ENCODE measurements around the gene MAP3K6.
"Not testable (repeated sequence)": the region's sequence is repeated elsewhere in the genome, so short reads cannot be mapped to it uniquely, and the experiment has no call there.

The MAP3K6 gene

DNA sequence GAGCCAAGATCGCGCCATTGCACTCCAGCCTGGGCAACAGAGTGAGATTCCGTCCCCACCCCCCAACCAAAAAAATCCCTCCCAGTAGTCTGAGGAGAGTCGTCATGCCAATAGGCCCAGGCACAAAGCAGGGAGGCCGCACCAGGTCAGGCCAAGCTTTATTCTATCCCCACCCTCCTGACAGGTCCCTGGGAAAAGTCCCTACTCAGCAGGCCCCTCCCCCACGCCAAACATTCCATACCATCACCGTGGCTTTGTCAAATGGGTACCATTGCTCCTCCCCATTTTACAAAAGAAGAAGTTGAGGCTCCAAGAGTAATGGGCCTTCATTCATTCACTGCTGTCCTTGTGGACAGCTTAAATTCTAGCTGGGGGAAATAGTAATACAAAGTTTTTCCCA, 31.0 kb upstream of the MAP3K6 start:
- DNase-seq (ENCODE audit: low read depth) = no peak

DNA sequence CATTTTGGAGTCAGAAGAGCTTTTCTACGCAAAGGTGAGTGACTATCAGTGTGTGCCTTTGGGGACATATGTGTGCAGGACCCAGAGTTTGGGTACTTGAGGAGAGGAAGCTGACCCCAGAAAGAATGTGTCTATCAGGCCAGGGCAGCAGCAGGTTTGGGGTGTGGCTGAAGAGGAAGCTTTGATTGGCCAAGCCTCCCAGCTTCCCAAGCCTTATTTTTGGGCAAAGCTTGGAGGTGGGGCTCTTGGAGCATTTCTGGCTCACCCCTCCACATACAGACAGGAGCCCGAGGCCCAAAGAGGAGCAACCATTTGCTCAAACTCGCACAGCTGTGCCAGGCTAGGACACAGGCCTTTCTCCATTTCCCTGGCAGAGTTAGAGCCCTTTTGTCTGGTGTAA, 30.3 kb upstream of the MAP3K6 start:
- no peak for DNase-seq (ENCODE audit: low read depth)

DNA sequence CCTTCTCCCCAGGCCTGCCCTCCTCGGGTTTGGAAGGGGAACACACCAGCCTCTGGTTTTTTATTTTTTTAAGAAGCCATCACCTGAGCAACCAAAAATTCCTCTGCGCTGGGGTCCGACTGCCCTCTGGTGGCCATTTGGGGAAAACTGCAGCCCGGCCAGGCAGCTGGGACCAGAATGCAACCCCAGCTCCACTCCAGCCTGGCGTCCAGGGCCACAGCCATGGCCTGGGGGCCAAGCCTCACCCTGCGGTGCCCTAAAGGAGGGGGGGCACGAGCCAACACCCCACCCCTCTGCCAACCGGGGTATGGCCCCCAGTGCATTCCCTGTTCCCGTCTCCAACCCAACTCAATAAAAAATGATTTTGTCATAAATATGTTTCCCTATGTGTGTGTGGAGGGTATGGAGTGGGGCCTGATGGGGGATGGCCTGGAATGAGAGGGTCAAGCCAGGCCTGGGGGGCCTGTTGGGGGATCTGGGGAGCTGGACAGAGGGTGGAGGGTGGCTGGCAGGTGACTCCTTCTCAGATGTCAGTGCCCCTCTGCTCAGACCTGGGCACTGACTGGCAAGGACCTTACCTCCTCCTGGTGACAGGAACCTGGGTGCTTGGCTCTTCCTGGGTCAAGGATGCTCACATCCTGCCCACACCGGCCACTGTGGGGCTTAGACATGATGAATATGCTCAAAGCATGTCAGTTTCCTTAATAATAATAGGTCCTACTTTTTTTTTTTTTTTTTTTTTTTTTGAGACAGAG, 28.9 kb upstream of the MAP3K6 start:
- peak; percentile 70 for DNase-seq (ENCODE audit: low read depth)

DNA sequence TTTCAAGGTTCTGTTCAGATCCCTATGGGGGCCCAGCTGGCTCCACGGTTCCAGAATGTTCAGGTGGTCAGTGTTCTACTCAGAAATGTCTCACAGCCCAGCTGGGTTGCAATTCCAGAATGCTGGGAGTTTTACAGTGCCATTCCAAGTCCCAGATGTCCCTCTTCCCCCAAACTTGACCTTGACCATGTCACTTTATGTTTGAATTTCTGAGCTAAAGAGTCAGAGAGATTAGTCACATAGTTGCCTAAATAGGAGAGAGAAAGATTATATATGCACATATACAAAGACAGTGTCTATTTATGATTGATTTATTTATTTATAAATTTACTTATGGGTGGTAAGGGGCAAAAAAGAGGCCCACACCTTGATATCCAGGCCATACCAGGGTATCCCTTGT, 28.2 kb upstream of the MAP3K6 start:
- no peak for DNase-seq (ENCODE audit: low read depth)

DNA sequence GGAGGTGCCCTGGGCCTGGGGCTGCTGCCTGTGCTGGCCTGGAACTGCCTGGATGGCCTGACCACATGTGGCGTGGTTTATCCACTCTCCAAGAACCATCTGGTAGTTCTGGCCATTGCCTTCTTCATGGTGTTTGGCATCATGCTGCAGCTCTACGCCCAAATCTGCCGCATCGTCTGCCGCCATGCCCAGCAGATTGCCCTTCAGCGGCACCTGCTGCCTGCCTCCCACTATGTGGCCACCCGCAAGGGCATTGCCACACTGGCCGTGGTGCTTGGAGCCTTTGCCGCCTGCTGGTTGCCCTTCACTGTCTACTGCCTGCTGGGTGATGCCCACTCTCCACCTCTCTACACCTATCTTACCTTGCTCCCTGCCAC, 27.5 kb upstream of the MAP3K6 start:
- no peak for DNase-seq (ENCODE audit: low read depth)

DNA sequence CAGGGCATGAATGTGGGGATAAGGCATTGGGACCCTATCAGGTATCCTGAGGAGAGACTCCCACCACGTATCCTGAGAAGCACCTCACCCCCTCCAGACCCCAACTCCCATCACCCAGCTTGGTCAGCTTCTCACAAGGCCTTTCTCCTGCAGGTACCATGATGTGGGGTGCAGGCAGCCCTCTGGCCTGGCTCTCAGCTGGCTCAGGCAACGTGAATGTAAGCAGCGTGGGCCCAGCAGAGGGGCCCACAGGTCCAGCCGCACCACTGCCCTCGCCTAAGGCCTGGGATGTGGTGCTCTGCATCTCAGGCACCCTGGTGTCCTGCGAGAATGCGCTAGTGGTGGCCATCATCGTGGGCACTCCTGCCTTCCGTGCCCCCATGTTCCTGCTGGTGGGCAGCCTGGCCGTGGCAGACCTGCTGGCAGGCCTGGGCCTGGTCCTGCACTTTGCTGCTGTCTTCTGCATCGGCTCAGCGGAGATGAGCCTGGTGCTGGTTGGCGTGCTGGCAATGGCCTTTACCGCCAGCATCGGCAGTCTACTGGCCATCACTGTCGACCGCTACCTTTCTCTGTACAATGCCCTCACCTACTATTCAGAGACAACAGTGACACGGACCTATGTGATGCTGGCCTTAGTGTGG, 27.0 kb upstream of the MAP3K6 start:
- no peak for DNase-seq (ENCODE audit: low read depth)

DNA sequence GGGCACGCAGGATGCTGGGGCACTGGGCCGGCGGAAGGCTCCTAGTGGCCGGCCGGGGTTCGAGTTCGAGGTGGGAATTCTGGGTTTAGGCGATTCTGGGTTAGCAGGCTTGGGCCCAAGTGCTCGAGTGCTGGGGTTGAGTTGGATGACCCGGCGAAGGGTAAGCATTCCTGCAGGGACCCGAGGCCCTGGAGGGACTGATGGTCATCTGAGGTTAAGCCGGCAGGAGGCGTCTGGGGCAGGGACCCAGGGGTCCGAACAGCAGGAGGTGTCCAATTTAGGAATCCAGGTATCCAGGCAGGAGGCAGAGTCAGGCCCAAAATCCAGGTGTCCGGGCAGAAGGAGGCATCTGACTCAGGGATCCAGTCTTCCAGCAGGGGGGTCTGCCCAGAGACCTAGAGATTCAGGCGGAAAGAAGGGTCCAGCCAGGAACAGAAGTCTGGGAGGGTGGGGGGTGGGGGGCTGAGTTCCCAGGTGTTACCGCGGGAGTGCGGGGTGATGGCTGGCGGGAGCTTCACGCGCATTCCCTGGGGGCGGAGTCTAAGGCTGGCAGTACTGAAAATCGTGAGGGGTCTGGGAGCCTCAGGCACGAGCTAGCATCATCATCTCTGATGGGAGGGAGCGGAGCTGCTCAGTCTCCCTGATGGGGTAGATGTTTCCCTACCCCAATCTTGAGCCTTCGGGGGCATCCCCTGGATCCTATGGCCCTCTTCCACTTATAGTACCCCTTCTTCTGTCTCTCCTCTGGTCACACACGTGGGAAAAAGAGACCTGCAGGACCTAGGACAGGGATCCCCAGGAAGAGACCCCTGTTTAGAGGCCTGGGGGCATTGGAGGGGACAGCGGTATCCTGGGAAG, 26.2 kb upstream of the MAP3K6 start:
- no peak for DNase-seq (ENCODE audit: low read depth)

DNA sequence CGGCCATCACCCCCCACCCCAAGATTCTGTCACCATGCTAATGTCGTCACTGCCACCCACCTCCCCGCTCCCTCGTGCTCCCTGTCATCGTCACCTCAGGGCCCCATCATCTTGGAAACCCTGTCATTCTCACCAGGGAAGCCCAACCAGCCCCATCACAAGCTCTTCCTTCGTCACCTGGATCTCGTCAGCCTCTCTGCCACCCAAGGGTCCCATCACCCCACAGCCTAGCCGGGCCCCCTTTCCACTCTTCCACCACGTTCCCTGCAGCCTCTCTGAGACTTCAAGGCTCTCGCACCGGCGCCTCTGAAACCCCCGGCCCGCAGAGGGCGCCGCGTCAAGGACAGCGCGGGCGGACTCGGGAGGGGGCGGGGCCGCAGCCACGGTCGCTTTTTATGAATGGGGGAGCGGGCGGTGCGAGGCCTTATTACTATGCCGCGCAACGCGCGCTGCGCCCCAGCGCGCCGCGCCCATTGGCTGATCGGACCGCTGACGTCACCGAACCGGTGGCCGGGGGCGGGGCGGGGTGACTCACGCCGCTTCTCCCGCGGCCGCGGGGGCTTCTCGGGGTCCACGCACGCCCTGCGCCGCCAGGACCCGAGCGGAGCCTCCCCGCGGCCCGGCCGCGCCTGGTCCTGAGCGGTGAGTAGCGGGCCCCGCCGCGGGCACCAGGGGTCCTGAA, 25.5 kb upstream of the MAP3K6 start, which contains the start of gene GPR3:
Gene GPR3, plus strand, starts transcription at position 527 of the 682 bp plus-strand sequence. CDS start 1,177 bp downstream, outside the sequence.
- peak; percentile 92 for DNase-seq (ENCODE audit: low read depth)

DNA sequence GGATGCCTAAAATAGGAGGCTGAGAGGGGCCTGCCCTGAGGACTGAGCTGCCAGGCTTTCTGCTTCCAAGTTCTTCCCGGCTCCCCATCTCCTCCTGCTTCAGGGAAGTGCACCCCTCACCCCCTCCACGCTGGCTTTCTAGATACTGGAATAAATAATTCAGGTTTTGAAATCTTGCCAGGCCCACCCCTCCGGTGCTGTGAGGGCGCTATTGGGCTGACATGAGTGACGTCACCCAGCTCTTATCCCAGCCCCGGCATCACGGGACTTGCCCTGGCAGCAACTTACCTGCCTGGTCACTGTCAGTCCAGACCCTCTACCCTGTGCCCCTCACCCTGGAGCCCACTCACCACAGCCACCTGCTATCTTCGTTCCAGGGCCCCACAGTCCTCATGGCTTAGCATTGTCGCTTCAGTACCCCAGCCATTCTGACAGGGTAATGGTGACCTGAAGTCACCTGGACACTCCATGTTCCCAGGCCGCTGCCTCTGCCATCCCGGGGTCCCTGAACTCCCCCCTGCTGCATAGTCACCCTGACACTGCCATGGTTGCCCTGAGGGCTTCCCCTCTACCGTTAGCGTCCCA, 24.8 kb upstream of the MAP3K6 start:
- DNase-seq (ENCODE audit: low read depth) = no peak

DNA sequence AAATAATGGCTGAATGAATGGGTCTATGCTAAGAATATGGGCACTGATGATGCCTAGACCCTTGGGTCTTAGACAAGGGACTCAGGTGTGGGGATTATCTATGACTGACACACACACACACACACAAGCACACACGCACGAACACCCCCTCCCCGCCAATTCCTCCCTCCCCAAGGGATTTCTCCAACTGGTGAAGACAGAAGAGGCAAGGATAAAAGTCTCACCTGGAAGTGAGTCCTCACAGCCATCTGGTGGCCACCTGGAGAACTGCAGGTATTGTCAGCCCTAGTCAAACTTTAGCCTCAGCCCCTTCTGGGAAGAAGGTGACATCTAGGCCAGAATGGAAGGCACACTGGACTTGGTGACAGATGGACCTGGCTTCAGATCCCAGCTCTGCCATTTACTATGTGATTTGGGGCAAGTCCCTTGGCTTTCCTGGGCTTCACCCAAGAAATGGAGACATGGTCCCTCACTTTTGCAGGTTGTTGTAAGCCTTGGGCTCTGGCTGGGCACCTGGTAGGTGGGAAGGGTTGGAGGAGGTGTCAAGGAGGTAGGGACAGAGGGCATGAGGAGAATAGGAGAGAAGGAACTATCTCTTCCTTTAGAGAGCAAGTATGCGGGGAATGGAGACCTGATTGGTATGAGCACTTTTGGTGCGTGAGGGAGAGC, 21.7 kb upstream of the MAP3K6 start:
- DNase-seq (ENCODE audit: low read depth) = peak; percentile 67

DNA sequence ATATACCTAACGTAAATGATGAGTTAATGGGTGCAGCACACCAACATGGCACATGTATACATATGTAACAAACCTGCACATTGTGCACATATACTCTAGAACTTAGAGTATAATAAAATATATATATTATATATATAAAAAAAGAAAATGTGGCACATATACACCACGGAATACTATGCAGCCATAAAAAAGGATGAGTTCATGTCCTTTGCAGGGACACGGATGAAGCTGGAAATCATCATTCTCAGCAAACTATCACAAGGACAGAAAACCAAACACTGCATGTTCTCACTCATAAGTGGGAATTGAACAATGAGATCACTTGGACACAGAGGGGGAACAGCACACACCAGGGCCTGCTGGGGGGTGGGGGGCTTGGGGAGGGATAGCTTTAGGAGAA, 18.0 kb upstream of the MAP3K6 start:
- DNase-seq (ENCODE audit: low read depth) = not testable (repeated sequence)

DNA sequence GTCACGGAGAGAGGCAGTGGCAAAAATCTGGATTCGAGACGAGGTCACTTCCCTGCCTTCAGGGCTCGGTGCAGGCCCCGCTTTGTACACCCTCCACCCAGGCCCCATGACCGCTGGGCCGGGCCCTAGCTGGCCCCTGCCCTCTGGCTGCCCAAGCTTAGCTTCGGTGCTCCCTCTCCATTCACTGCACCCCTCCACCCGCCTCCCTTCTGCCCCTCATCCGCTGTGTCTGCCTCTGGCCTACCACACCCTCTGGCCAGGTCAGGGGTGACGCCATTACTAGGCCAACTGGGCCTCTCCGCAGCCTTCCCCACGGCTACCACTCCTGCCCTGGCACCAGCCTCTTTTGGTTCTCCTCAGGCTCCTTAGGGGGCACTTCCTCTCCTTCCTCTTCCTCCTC, 16.9 kb upstream of the MAP3K6 start:
- DNase-seq (ENCODE audit: low read depth) = no peak

DNA sequence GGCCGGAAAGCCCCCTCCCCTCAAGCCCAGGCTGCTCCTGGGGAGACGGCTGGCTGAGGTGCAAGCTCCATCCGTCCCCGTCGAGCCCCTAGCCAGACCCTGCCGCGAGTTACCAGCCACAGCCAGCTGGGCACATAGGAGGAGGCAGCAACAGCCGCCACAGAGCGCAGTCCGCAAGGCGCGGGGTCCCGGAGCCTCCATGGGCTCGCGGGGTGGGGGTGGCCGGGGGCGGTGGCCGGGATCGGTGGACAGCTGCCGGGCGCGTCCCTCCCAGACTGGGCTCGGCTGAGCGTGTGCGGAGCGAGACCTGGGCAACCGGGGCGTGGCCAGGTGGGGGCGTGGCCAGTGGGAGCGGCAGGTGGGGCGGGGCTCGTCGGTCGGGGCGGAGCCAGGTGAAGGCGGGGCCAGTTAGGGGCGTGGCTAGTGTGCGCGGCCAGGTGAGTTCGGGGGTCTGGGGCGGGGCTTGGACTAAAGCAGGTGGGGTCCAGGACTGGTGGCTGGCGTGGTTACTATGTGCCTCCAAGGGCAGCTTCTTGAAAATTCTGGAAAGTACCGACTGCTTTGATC, 16.4 kb upstream of the MAP3K6 start, which contains the start of gene CD164L2:
Gene CD164L2, minus strand, starts transcription at position 295 of the 567 bp plus-strand sequence. Its CDS starts 94 bp downstream, at position 201.
- peak; percentile 40 for DNase-seq (ENCODE audit: low read depth)

DNA sequence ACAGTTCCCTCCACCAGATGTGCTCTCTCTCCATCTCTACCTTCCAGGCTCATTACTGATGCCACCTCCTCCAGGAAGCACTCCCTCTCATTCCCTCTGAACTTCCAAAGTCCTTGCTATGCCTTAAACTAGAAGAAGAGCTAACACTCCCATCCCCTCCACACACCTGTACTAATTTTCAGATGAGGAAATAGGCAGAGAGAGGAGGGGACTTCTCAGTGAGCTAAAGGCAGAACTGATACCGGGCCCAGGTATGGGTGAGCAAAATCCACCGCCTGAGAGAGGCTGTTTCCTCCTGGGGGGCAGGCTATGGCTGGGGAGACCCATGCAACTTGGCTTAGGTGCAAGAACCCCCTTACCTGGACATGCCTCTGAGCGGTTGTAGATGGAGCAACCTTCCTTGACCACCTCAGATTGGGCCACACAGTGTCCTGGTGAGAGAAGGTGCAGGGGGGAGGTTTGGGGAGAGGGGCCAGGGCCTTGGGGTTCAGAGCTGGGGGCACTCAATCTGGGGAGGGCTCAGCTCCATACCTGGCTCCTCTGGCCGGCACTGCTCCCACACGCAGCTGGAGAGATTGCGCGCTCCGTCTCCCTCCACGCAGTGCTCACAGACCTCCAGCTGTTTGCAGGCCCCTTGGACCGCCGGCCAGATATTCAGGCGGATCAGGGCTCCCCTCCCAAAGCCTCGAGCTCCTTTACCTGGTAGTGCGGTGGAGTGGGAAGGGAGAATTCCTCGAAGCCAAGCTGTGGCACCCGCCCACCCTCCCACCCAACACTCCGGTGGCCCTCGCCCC, 15.4 kb upstream of the MAP3K6 start:
- DNase-seq (ENCODE audit: low read depth) = no peak

DNA sequence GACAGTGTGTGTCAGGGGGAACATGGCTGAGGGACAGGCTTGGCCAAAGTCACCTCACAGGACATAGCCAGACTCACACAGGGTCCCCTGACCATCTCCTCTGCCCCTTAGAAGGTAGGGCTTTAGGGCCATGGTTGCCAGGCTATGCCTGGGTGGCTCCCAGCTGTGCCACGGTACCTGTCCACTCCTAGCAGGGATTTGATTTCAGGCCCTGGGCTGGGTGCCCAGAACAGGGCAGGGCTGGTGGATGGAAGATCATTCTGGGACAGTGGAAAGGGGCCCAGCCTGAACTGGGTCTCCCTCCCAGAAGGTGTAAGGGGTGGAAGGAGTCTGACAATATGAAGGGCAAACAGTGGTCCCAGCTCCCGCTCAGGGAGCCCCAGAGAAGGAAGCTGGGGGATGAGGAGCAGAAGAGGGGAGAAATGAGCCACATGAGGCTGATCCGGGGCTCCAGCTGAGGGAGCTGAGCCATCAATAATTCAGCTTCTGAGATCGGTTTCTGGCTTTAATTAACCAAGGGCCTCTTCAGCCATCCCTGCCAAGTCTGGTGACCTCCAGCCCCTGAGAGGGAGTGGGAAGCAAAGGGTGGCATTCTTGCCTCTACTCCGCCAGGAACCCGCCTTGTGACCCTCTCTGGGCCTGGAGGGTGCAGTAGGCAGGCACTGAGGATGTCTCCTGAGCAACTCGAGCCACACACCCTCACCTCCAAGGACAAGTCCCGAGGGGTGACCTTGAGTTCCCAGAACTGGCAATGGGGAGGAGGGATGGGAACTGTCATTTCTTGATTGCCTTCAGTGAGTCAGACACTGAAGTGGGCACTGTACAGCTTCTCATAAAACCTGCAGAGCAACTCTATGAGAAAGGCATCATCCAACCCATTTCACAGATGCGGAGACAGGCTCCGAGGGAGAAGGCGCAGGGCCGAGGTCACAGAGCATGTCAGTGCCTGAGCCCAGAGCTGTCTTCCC, 14.3 kb upstream of the MAP3K6 start:
- DNase-seq (ENCODE audit: low read depth) = no peak

DNA sequence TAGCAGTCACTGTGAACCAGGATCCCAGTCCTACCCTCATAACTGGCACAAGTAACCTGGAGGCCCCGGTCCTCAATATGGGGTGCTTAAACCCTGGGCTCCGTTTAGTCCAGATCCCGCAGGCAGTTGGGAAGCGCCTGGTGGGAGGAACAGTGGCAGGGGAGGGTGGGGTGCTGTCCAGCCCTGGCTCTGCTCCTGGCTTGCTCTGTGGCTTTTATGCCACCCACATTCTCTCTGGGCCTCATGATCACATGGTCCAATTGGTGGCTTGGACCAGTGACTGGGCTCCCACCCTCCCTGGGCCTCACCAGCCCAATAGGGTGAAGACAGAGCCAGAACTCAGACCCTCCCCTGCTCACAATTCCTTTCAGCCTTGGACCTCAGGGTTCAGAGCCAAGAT, 13.5 kb upstream of the MAP3K6 start:
- no peak for DNase-seq (ENCODE audit: low read depth)

DNA sequence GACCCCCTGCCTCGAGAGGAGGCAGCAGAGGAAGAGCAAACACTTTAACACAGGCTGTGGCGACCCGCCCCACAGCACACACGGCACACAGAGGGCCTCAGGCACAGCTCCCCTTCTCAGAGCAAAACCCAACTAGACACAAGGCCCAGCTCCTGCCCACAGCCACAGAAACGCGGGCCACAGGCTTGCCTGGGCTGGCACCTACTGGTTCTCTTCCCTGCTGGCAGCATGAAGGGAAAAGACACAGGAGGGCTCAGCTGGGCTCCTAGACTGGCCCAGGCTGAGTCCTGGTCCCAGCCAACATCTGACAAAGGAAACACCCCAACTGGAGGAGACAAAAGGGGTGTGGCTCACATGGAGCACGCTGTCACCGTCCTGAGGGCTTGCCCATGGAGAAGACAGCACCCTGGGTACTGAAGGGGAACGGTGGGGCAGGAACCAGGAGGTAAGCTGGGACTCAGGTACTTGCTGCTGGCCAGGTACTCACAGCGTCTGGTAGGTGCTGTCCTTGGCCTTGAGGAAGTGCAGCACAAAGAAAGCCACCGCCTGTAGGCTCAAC, 12.9 kb upstream of the MAP3K6 start:
- DNase-seq (ENCODE audit: low read depth) = no peak

DNA sequence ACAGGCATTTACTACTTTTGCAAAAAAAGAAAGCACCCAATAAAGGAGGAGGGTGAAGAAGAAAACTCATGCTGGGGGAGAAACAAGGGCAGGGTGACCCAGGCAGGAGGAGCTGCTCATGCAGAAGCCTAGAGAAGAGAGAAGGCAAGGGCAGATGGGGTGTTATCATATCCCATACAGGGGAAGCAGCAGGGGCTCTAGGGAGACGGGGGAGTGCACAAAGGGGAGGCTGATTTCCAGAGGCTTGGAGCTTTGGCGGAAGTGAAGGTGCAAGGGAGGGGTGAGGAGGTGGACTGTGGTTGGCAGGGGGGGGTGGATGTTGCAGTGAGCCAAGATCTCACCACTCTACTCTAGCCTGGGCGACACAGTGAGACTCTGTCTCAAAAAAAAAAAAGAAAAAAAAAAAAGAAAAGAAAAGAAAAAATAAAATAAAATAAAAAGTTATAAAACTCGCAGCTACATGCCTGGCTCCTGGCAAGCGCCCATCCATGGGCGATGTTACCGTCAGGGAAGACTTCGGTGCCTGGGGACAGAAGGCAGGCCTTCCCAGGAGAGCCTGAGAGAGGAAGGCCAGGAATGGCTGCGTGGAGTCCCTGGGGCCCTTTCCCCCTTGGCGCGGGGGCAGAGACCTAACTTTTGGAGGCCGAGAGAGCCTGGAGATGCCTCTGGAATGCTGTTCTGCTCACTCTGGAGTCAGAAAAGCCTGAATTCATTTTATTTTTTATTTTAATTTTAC, 11.2 kb upstream of the MAP3K6 start:
- DNase-seq (ENCODE audit: low read depth) = no peak
